NCI-H524 treated with DMSO at 0.1 percent for 48 hours (cell line): ENCODE measurements around the gene RORC.

ENCODE experiments used
- DNase-seq: peaks from one replicate; lab custom pipeline; 2025; lab: John Stamatoyannopoulos, UW

The RORC gene

GRCh38 chr1:151825751-151826660 is 5.6 kb downstream of the RORC start:
- DNase-seq: no peak

GRCh38 chr1:151825204-151825603 is 6.4 kb downstream of the RORC start:
- DNase-seq: no peak

GRCh38 chr1:151823175-151823574 is 8.4 kb downstream of the RORC start:
- DNase-seq: no peak

GRCh38 chr1:151822404-151822803 is 9.2 kb downstream of the RORC start:
- no peak for DNase-seq

- DNase-seq: no peak
Measured at GRCh38 chr1:151820940-151821339, 10.7 kb downstream of the RORC start.

GRCh38 chr1:151819976-151820623 is 11.5 kb downstream of the RORC start:
- DNase-seq: no peak

GRCh38 chr1:151819227-151819835 is 12.3 kb downstream of the RORC start:
- no peak for DNase-seq

GRCh38 chr1:151817353-151817730 is 14.3 kb downstream of the RORC start:
- DNase-seq: no peak

- no peak for DNase-seq
Measured at GRCh38 chr1:151816548-151817352, 14.9 kb downstream of the RORC start.

GRCh38 chr1:151815716-151816327 is 15.8 kb downstream of the RORC start:
- no peak for DNase-seq

GRCh38 chr1:151814971-151815545 is 16.5 kb downstream of the RORC start:
- DNase-seq: no peak

GRCh38 chr1:151814426-151814825 is 17.2 kb downstream of the RORC start:
- DNase-seq: no peak

- DNase-seq: no peak
Measured at GRCh38 chr1:151813271-151813977, 18.2 kb downstream of the RORC start.

GRCh38 chr1:151811181-151811580 is 20.4 kb downstream of the RORC start:
- DNase-seq: no peak

- DNase-seq: no peak
Measured at GRCh38 chr1:151809985-151810556, 21.5 kb downstream of the RORC start.

GRCh38 chr1:151809290-151809984 is 22.2 kb downstream of the RORC start:
- no peak for DNase-seq

GRCh38 chr1:151807766-151808165 is 23.8 kb downstream of the RORC start:
- DNase-seq: no peak

- no peak for DNase-seq
Measured at GRCh38 chr1:151807131-151807530, 24.5 kb downstream of the RORC start.

GRCh38 chr1:151806170-151806569 is 25.4 kb downstream of the RORC start:
- no peak for DNase-seq
